Muscle layer of duodenum (tissue), 2 donors: ENCODE results near the gene DHX30.
"Not testable (repeated sequence)": the region's sequence is repeated elsewhere in the genome, so short reads cannot be mapped to it uniquely, and the experiment has no call there.

Experiments
- H3K27ac ChIP-seq: one replicate; pipeline ENCODE4 v1.7.0; 2013; ENCODE audit warnings: mild to moderate bottlenecking, low read length
- H3K27me3 ChIP-seq: one replicate; pipeline ENCODE4 v1.7.0; 2013; ENCODE audit warnings: low read depth, mild to moderate bottlenecking, control low read depth, low read length
- H3K36me3 ChIP-seq, 2 donors: one replicate each; pipeline ENCODE4 v1.7.0; 2013; ENCODE audit warnings: low read length in 2 of 2, control low read depth in 1 of 2, mild to moderate bottlenecking in 1 of 2; ENCODE audit not compliant: insufficient read depth in 2 of 2, control insufficient read depth in 1 of 2
- H3K4me1 ChIP-seq, 2 donors: one replicate each; pipeline ENCODE4 v1.7.0; 2013; ENCODE audit warnings: low read length in 2 of 2, mild to moderate bottlenecking in 2 of 2, control low read depth in 1 of 2, moderate library complexity in 1 of 2; ENCODE audit not compliant: insufficient read depth in 2 of 2, control insufficient read depth in 1 of 2
- H3K4me3 ChIP-seq, 2 donors: one replicate each; pipeline ENCODE4 v1.7.0; 2013; ENCODE audit warnings: low read length in 2 of 2, low read depth in 1 of 2, mild to moderate bottlenecking in 1 of 2
- H3K9me3 ChIP-seq, 2 donors: one replicate each; pipeline ENCODE4 v1.7.0; 2013; ENCODE audit warnings: low read length in 2 of 2, control low read depth in 1 of 2, mild to moderate bottlenecking in 1 of 2; ENCODE audit not compliant: control insufficient read depth in 1 of 2
- donor health status: healthy.

Gene DHX30, protein sequence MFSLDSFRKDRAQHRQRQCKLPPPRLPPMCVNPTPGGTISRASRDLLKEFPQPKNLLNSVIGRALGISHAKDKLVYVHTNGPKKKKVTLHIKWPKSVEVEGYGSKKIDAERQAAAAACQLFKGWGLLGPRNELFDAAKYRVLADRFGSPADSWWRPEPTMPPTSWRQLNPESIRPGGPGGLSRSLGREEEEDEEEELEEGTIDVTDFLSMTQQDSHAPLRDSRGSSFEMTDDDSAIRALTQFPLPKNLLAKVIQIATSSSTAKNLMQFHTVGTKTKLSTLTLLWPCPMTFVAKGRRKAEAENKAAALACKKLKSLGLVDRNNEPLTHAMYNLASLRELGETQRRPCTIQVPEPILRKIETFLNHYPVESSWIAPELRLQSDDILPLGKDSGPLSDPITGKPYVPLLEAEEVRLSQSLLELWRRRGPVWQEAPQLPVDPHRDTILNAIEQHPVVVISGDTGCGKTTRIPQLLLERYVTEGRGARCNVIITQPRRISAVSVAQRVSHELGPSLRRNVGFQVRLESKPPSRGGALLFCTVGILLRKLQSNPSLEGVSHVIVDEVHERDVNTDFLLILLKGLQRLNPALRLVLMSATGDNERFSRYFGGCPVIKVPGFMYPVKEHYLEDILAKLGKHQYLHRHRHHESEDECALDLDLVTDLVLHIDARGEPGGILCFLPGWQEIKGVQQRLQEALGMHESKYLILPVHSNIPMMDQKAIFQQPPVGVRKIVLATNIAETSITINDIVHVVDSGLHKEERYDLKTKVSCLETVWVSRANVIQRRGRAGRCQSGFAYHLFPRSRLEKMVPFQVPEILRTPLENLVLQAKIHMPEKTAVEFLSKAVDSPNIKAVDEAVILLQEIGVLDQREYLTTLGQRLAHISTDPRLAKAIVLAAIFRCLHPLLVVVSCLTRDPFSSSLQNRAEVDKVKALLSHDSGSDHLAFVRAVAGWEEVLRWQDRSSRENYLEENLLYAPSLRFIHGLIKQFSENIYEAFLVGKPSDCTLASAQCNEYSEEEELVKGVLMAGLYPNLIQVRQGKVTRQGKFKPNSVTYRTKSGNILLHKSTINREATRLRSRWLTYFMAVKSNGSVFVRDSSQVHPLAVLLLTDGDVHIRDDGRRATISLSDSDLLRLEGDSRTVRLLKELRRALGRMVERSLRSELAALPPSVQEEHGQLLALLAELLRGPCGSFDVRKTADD

DNA sequence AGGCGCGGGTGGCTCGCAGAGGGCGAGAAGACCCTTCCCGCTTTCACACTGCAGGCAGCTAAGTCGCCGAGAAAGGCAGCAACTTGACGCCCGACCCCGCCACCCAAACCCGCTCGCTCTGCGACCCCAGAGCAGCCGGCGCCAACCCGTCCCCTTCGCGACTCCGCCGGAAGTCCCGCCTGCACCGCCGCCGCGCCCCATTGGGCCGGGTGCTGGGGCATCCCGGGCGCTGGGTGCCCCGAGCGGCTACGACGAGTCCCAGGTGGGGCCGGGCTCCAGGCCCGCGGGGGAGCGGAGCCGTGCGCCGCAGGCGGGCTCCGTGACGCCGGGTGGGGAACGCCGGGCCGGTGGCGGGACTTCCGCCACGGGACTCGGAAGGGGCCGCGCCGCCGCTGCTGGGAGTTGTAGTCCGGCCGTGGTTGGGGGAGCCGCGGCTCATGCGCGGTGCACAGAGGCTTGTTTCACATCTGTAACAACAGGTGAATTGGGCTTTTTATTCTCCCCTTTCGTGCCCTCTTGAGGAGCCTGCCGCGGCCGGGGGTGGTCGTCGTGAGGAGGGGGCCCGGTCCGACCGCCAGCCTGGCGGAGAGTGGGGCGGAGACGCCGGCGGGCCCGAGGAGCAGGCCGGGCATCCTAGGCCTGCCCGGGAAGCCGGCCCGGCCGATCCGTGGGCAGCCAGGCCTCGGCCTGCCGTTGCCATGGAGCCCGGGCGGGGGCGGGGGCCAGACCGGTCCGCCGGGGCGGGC is at the start of gene DHX30:
TSS of gene DHX30 (plus strand) at position 405 of the 746 bp plus-strand sequence. CDS start 7,546 bp downstream, outside the sequence.
- H3K27ac ChIP-seq, result peak within 1 kb of the TSS; percentile 91
- no peaks in the 10 kb centered on the region for H3K27me3 ChIP-seq
- H3K36me3 ChIP-seq, result no peaks in the 10 kb centered on the region
- H3K4me1 ChIP-seq, result peaks cover 5 to 17% of the 10 kb centered on the region in 2 donors
- H3K4me3 ChIP-seq, result peak within 1 kb of the TSS; percentile 86 to 88
- no peaks in the 10 kb centered on the region for H3K9me3 ChIP-seq

DNA sequence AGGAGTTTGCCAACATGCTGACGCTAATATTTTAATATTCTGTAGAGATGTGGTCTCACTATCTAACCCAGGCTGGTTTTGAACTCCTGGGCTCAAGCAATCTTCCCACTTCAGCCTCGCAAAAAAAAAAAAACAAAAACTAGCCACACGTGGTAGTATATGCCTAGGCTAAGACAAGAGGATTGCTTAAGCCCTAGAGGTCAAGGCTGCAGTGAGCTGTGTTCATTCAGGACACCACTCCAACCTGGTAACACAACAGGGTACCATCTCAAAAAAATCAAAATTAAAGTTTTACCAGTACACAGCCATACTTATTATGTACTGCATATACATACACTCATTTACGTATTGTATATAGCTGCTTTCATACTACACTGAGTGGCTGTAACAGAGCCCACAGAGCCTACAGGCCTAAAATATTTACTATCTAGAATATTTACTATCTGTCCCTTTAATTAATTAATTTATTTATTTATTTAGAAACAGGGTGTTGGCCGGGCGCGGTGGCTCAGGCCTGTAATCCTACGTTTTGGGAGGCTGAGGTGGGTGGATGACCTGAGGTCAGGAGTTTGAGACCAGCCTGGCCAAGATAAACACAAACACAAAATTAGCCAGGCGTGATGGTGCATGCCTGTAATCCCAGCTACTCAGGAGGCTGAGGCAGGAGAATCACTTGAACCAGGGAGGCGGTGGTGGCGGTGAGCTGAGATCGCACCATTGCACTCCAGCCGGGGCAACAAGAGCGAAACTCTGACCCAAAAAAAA is 44.5 kb upstream of the DHX30 start:
- H3K27ac ChIP-seq, result no peak overlapping the region
- H3K4me3 ChIP-seq, result no peak overlapping the region

DNA sequence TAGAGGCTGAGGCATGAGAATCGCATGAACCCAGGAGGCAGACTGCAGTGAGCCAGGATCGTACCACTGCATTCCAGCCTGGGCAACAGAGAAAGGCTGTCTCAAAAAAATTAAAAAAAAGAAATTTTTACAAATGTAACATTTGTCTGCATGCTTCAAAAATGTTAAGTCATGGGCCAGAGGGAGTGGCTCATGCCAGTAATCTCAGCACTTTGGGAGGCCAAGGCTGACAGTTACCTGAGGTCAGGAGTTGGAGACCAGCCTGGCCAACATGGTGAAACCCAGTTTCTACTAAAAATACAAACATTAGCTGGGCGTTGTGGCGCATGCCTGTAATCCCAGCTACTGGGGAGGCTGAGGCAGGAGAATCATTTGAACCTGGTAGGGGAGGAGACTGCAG is 42.7 kb upstream of the DHX30 start:
- H3K27ac ChIP-seq, H3K9me3 ChIP-seq, H3K27me3 ChIP-seq, H3K4me1 ChIP-seq, H3K4me3 ChIP-seq: not testable (repeated sequence)
- peaks cover 3 to 17% of the 10 kb centered on the region in 2 donors for H3K36me3 ChIP-seq

More for the DNA sequence above, 44.5 kb upstream of the DHX30 start:
- no peaks in the 10 kb centered on the region for H3K27me3 ChIP-seq
- no peaks in the 10 kb centered on the region for H3K9me3 ChIP-seq
- peaks cover 3 to 13% of the 10 kb centered on the region in 2 donors for H3K36me3 ChIP-seq
- no peaks in the 10 kb centered on the region for H3K4me1 ChIP-seq

DNA sequence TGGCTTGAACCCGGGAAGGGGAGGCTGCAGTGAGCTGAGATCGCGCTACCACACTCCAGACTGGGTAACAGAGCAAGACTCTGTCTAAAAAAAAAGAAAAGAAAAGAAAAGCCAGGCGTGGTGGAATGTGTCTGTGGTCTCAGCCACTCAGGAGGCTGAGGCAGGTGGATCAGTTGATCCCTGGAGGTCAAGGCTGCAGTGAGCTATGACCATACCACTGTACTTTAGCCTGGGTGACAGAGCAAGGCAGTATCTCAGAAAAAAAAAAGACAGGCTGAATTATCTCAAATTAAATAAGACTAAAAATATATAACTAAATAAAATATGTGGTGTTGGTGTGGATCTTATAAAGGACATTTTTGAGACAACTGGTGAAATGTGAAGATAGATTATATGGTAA is 41.9 kb upstream of the DHX30 start:
- H3K27ac ChIP-seq, result no peak overlapping the region
- no peak overlapping the region for H3K4me3 ChIP-seq
- no peaks in the 10 kb centered on the region for H3K4me1 ChIP-seq
- H3K9me3 ChIP-seq, result no peaks in the 10 kb centered on the region
- peaks cover 3 to 17% of the 10 kb centered on the region in 2 donors for H3K36me3 ChIP-seq
- H3K27me3 ChIP-seq, result no peaks in the 10 kb centered on the region

DNA sequence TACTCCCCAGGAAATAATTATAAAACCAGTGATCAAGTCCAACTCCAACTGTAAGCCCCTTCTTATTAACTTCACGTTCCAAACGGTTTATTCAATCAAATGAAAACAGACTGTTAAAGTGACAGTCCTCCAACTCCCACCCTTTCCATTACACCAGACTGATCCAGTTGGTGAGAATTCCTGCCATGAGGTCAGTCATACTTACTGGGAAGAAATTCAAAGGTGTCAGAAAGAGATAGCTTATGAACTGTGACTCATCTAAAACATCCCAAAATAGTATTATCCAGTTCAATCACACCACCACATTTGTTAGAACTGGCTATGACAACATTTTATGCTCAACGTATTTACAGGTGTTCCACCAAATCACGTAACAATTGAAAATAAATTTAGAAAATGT is 40.7 kb upstream of the DHX30 start:
- H3K9me3 ChIP-seq, result no peaks in the 10 kb centered on the region
- H3K4me3 ChIP-seq, result no peak overlapping the region
- peaks cover 0 to 6% of the 10 kb centered on the region in 2 donors for H3K36me3 ChIP-seq
- no peaks in the 10 kb centered on the region for H3K27me3 ChIP-seq
- no peak overlapping the region for H3K27ac ChIP-seq
- no peaks in the 10 kb centered on the region for H3K4me1 ChIP-seq

DNA sequence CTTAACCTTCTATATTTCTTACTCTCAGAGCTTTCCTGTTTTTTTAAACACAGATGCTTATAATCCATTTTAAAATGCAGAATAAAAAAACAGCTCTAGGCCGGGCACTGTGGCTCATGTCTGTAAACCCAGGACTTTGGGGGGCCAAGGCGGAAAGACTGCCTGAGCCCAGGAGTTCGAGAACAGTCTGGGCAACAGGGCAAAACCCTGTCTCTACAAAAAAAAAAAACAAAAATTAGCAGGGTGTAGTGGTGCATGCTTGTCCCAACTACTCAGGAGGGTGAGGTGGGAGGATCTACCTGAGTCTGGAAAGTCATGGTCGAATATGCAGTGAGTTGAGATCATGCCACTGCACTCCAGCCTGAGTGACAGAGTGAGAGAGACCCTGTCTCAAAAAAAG is 36.8 kb upstream of the DHX30 start:
- peaks cover 0 to 5% of the 10 kb centered on the region in 2 donors for H3K36me3 ChIP-seq
- H3K4me3 ChIP-seq, result no peak overlapping the region
- H3K27ac ChIP-seq, result no peak overlapping the region
- H3K27me3 ChIP-seq, result no peaks in the 10 kb centered on the region
- no peaks in the 10 kb centered on the region for H3K9me3 ChIP-seq
- H3K4me1 ChIP-seq, result no peaks in the 10 kb centered on the region

DNA sequence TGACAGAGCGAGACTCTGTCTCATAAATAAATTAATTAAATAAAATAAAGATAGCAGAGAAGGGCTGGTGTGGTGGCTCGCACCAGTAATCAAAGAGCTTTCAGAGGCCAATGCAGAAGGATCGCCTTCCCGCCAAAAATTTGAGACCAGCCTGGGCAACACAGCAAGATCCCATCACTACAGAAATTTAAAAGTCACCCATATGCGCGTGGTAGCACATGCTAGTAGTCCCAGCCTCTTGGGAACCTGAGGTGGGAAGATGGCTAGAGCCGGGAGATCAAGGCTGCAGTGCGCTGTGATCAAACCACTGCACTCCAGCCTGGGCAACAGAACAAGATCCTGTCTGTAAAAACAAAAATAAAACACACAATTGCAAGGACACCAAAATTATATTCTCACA is 30.9 kb upstream of the DHX30 start:
- peaks cover 4 to 12% of the 10 kb centered on the region in 2 donors for H3K36me3 ChIP-seq
- no peaks in the 10 kb centered on the region for H3K4me1 ChIP-seq
- no peak overlapping the region for H3K27ac ChIP-seq
- H3K9me3 ChIP-seq, result no peaks in the 10 kb centered on the region
- H3K27me3 ChIP-seq, result no peaks in the 10 kb centered on the region
- H3K4me3 ChIP-seq, result no peak overlapping the region

DNA sequence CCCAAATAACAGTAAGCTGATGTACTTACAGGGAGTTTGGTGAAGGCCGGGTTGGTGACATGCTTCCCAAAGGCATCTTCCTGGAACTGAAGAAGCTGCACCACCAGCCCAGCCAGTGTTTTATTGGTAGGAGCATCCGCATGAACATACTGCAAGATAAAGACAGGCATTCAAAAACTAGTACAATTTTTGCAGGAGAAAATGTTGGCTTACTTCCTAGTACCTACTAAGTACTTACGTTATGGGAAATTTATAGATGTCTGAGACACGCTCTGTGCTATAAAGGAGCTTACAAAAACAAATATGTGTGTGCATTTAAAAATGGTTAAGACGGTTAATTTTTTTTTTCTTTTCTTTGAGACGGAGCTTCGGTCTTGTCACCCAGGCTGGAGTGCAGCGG is 30.1 kb upstream of the DHX30 start:
- peaks cover 4 to 12% of the 10 kb centered on the region in 2 donors for H3K36me3 ChIP-seq
- no peak overlapping the region for H3K27ac ChIP-seq
- H3K4me3 ChIP-seq, result no peak overlapping the region
- H3K27me3 ChIP-seq, result no peaks in the 10 kb centered on the region
- no peaks in the 10 kb centered on the region for H3K4me1 ChIP-seq
- no peaks in the 10 kb centered on the region for H3K9me3 ChIP-seq

DNA sequence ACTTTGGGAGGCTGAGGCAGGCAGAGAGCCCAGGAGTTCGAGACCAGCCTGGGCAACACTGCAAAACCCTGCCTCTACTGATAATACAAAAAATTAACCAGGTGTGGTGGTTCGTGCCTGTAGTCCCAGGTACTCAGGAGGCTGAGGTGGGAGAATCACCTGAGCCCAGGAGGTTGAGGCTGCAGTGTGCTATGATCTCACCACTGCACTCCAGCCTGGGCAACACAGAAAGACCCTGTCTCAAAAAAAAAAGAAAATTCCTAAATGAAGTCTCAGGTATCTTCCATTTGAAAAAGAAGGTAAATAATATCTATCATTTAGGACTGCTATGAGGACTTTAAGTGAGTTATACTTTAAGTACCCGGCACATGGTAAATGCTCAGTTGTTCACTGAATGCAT is 24.2 kb upstream of the DHX30 start:
- H3K27ac ChIP-seq, result no peak overlapping the region
- H3K4me1 ChIP-seq, result peaks cover 12 to 20% of the 10 kb centered on the region in 2 donors

More for the DNA sequence above, 24.2 kb upstream of the DHX30 start:
- H3K27me3 ChIP-seq, result no peaks in the 10 kb centered on the region
- no peak overlapping the region for H3K4me3 ChIP-seq
- peaks cover 0 to 11% of the 10 kb centered on the region in 2 donors for H3K36me3 ChIP-seq
- H3K9me3 ChIP-seq, result no peaks in the 10 kb centered on the region
